GM12878 (cell line): ENCODE data around the gene REPS1. TPM values are rescaled to one million over a fixed set of nuclear protein-coding genes. Genes with fewer than 3 reads are reported as not detected.

Experiments
- ATAC-seq: fragments of 200-7000 bp; cut with Tn5 transposase; 3 replicates; pipeline ENCODE4 v1.9.1; 2020; ENCODE audit warnings: mild to moderate bottlenecking, moderate library complexity
- BruUV-seq: library from RNA; stranded (reverse); fragments of 400-500 nt; replicated peaks from 2 replicates; lab custom pipeline; 2021; lab: Mats Ljungman, UMichigan
- CTCF ChIA-PET: fragments of 300-600 bp; sonication (Branson Sonifier 250); formaldehyde crosslinking; extraction: SDS; loops from one replicate; lab custom pipeline; 2021; ENCODE audit warnings: inconsistent platforms; lab: Yijun Ruan, JAX
- POLR2A ChIA-PET: fragments of 350-600 bp; formaldehyde crosslinking; extraction: SDS; loops from one replicate; lab custom pipeline; 2021; ENCODE audit warnings: inconsistent platforms; lab: Charles Lee
- RAD21 ChIA-PET: fragments of 300-600 bp; sonication (Branson Sonifier 250); formaldehyde crosslinking; loops from one replicate; lab custom pipeline; 2023; ENCODE audit warnings: antibody characterized with exemption; ENCODE audit not compliant: unreplicated experiment; lab: Charles Lee
- SMC1A ChIA-PET: fragments of 300-600 bp; sonication (Branson Sonifier 250); formaldehyde crosslinking; loops from one replicate; lab custom pipeline; 2023; ENCODE audit not compliant: unreplicated experiment, uncharacterized antibody; lab: Charles Lee
- DNase-seq: peaks from one replicate; pipeline ENCODE4 v3.0.0-alpha.2; 2011; ENCODE audit warnings: low read depth, low spot score
- FAIRE-seq: peaks from 3 replicates; lab custom pipeline; 2011; peaks lifted over from hg19 to GRCh38; lab: Jason Lieb, UNC
- H2AFZ ChIP-seq: 2 replicates; pipeline ENCODE4 v1.6.0; 2011; ENCODE audit warnings: low read depth, low read length, control low read depth; ENCODE audit not compliant: control insufficient read depth
- H3K27ac ChIP-seq: 2 replicates; pipeline ENCODE4 v1.5.1; 2011; ENCODE audit warnings: control low read depth; ENCODE audit not compliant: control insufficient read depth, insufficient read depth
- H3K27me3 ChIP-seq, 2 experiments: replicated peaks in 1 of 2; 2 replicates each; pipeline versions ENCODE4 v1.6.0 to v1.6.1; 2011; ENCODE audit warnings: low read length in 1 of 2; ENCODE audit not compliant: control insufficient read depth in 2 of 2, insufficient read depth in 2 of 2
- H3K36me3 ChIP-seq, 2 experiments: 2 replicates each; pipeline ENCODE4 v1.5.1; 2011; ENCODE audit warnings: low read length in 1 of 2; ENCODE audit not compliant: control insufficient read depth in 2 of 2, insufficient read depth in 2 of 2
- H3K4me1 ChIP-seq: 2 replicates; pipeline ENCODE4 v1.6.1; 2011; ENCODE audit warnings: mild to moderate bottlenecking, low read length, moderate library complexity, mixed read lengths; ENCODE audit not compliant: control insufficient read depth, insufficient read depth
- H3K4me2 ChIP-seq: 2 replicates; pipeline ENCODE4 v1.6.0; 2011; ENCODE audit warnings: control low read depth; ENCODE audit not compliant: control insufficient read depth, insufficient read depth
- H3K4me3 ChIP-seq: fragments of 200-600 bp; sonication (generic); 2 replicates; pipeline ENCODE4 v1.5.1; 2016
- H3K79me2 ChIP-seq: 2 replicates; pipeline ENCODE4 v1.6.0; 2011; ENCODE audit warnings: low read length; ENCODE audit not compliant: control insufficient read depth, insufficient read depth
- H3K9ac ChIP-seq: 2 replicates; pipeline ENCODE4 v1.8.0; 2011; ENCODE audit warnings: low read length, control low read depth, mixed read lengths; ENCODE audit not compliant: control insufficient read depth, insufficient read depth
- H3K9me3 ChIP-seq: replicated peaks from 3 replicates; pipeline ENCODE4 v1.5.1; 2011; ENCODE audit warnings: mild to moderate bottlenecking, low read length; ENCODE audit not compliant: control insufficient read depth, insufficient read depth
- H4K20me1 ChIP-seq: 2 replicates; pipeline ENCODE4 v1.6.0; 2011; ENCODE audit not compliant: control insufficient read depth, insufficient read depth
- BRCA1 ChIP-seq: IDR thresholded peaks from 2 replicates; pipeline ENCODE4 v1.6.1; 2011; ENCODE audit warnings: low read depth, low read length, improper control_type of control experiment
- CBX5 ChIP-seq: sonication (generic); IDR thresholded peaks from 2 replicates; pipeline ENCODE4 v1.6.1; 2016; ENCODE audit warnings: low read depth, moderate library complexity, mild to moderate bottlenecking, inconsistent platforms
- CEBPB ChIP-seq, 2 experiments: fragments of 150-350 bp in 1 of 2; IDR thresholded peaks; 2 replicates each; pipeline ENCODE4 v1.6.1; 2012 to 2014; ENCODE audit warnings: low read depth in 2 of 2, low read length in 2 of 2, borderline replicate concordance in 1 of 2, inconsistent platforms in 1 of 2
- CHD1 ChIP-seq: IDR thresholded peaks from 2 replicates; pipeline ENCODE4 v1.6.1; 2012; ENCODE audit warnings: low read depth, low read length, improper control_type of control experiment
- CREM ChIP-seq: IDR thresholded peaks from 2 replicates; pipeline ENCODE4 v1.6.1; 2014; ENCODE audit warnings: antibody characterized with exemption, low read depth
- DPF2 ChIP-seq: fragments of 450-650 bp; IDR thresholded peaks from 2 replicates; pipeline ENCODE4 v1.6.1; 2017; ENCODE audit warnings: mild to moderate bottlenecking
- EP300 ChIP-seq, 2 experiments: fragments of 150-350 bp in 1 of 2; IDR thresholded peaks; 2 replicates each; pipeline ENCODE4 v1.6.1; 2011 to 2012; ENCODE audit warnings: low read depth in 2 of 2, low read length in 2 of 2, borderline replicate concordance in 1 of 2, improper control_type of control experiment in 1 of 2, inconsistent platforms in 1 of 2; ENCODE audit not compliant: control insufficient read depth in 1 of 2
- FOS ChIP-seq: IDR thresholded peaks from 3 replicates; pipeline ENCODE4 v1.6.1; 2011; ENCODE audit warnings: borderline replicate concordance; ENCODE audit not compliant: insufficient read length; ENCODE audit errors: extremely low read depth
- IRF3 ChIP-seq: fragments of 450-650 bp; IDR thresholded peaks from 2 replicates; pipeline ENCODE4 v1.6.1; 2014; ENCODE audit warnings: mild to moderate bottlenecking
- LARP7 ChIP-seq: fragments of 450-650 bp; IDR thresholded peaks from 2 replicates; pipeline ENCODE4 v1.6.1; 2017; ENCODE audit warnings: mild to moderate bottlenecking
- NFXL1 ChIP-seq: fragments of 450-650 bp; IDR thresholded peaks from 2 replicates; pipeline ENCODE4 v1.6.1; 2017; ENCODE audit warnings: antibody characterized with exemption, mild to moderate bottlenecking, borderline replicate concordance
- NR2C1 ChIP-seq: fragments of 450-650 bp; IDR thresholded peaks from 2 replicates; pipeline ENCODE4 v1.6.1; 2017; ENCODE audit warnings: antibody characterized with exemption, mild to moderate bottlenecking, moderate library complexity
- RAD21 ChIP-seq: IDR thresholded peaks from 2 replicates; pipeline ENCODE4 v1.6.1; 2011; ENCODE audit warnings: mild to moderate bottlenecking, low read depth, low read length, moderate library complexity; ENCODE audit not compliant: insufficient read depth
- RAD51 ChIP-seq: fragments of 450-650 bp; IDR thresholded peaks from 2 replicates; pipeline ENCODE4 v1.6.1; 2016; ENCODE audit warnings: moderate library complexity, mild to moderate bottlenecking, inconsistent platforms
- RB1 ChIP-seq: fragments of 450-650 bp; formaldehyde crosslinking; IDR thresholded peaks from 2 replicates; pipeline ENCODE4 v1.6.1; 2017; ENCODE audit warnings: mild to moderate bottlenecking, borderline replicate concordance
- WGBS: methylation state at CpG from one replicate; pipeline ENCODE4 v1.1.6; 2016; ENCODE audit warnings: low lambda C conversion rate; ENCODE audit not compliant: insufficient replicate concordance, insufficient coverage; ENCODE audit errors: missing lambda C conversion rate; 5-methylcytosine and 5-hydroxymethylcytosine counted together
- in situ Hi-C: fragments of 300-500 bp; cut with MboI; formaldehyde crosslinking; loops from 9 replicates; pipeline ENCODE4 v1.14.3; 2018; ENCODE audit warnings: mixed read lengths
- intact Hi-C: fragments of 100-400 bp; cut with micrococcal nuclease; formaldehyde crosslinking; loops from one replicate; pipeline ENCODE4 v1.14.2; 2022; ENCODE audit not compliant: unreplicated experiment
- polyA plus RNA-seq, 11 experiments: library from polyadenylated mRNA; depleted of rRNA in 4 of 11; unstranded in 6 of 11; stranded (reverse) in 5 of 11; fragments of >200 nt; fragmentation: Nextera tagmentation in 4 of 11; fragmentation: Illumina TruSeq in 1 of 11; extraction: Ambion mirVana in 4 of 11; extraction: Trizol in 1 of 11; gene quantifications; 1 replicate in 1 of 11; 2 replicates in 10 of 11; pipeline versions ENCODE4 v1.2.1 to v1.2.3, GENCODE V29; 2011 to 2016; ENCODE audit warnings: inconsistent platforms in 2 of 11, missing spikeins in 2 of 11, low read depth in 1 of 11
- total RNA-seq, 4 experiments: library from RNA; depleted of rRNA in 3 of 4; stranded (reverse); fragments of >200 nt in 3 of 4; fragmentation: Illumina TruSeq in 1 of 4; extraction: Trizol in 1 of 4; gene quantifications; 2 replicates each; pipeline versions ENCODE4 v1.2.1 to v1.2.3, GENCODE V29; 2013 to 2021

The REPS1 gene
- total and polyA plus RNA-seq, 10 of the 15 experiments (the other 5 are each of a cell fraction or from before 2014, with no cell fraction given) = 13.7 to 59.3 (median 31.7) TPM

DNA sequence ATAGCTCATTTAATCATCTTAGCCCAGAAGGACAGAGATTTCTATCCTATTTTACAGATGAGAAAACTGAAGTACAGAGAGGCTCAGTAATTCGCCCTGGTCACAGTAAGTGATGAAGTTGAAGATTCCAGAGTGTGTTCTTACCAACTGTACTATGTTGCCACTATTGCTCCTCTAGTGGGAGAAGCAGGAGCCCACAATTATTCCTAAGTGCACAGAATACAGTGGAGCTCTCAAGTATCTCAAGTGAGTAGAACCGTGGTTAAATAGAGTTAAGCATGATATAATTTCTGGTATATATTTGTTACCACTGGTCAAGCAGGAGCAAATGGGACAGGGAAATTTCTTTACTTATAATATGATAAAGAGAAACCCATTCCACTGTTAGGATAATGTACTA is 22.1 kb downstream of the REPS1 start:
- Histone ChIP-seq H3K9me3 (no peaks in the 10 kb centered on the region; the same call in 2 of the 3 replicates), H4K20me1 (no peaks in the 10 kb centered on the region), H3K79me2 (peaks cover 63% of the 10 kb centered on the region), H3K27me3 (no peaks in the 10 kb centered on the region), H2AFZ (no peak overlapping the region), H3K4me1 (peaks cover 2% of the 10 kb centered on the region), H3K9ac (no peak overlapping the region), H3K4me2 (no peak overlapping the region), H3K36me3 (no peaks in the 10 kb centered on the region), H3K4me3 (no peak overlapping the region), H3K27ac (no peak overlapping the region)
- ATAC-seq (no peak), FAIRE-seq (no peak), DNase-seq (no peak)
- ChIA-PET SMC1A (interaction anchor here (1.6 to 3.1 kb wide), 2 partner anchors 11 to 12 kb away, joined by 3 to 8 read pairs; no protein-coding TSS in a partner anchor), CTCF (interaction anchor here (1.2 to 2.0 kb wide), 4 partner anchors 12 to 23 kb away, joined by 3 to 7 read pairs (median 4); no protein-coding TSS in a partner anchor), RAD21 (interaction anchor here (0.9 to 1.0 kb wide), 2 partner anchors 23 to 45 kb away, joined by 3 read pairs; no protein-coding TSS in a partner anchor), POLR2A (interaction anchor here (1.6 kb wide), 1 partner anchor 17 kb away, joined by 3 read pairs; no protein-coding TSS in a partner anchor)
- TF ChIP-seq RAD21 (no peak), DPF2 (no peak)
- intact Hi-C loops (no loop called here), in situ Hi-C loops (no loop called here)
- no TSS peak for BruUV-seq
- 69% methylated on average over 2 of the region's 2 CpGs for WGBS

DNA sequence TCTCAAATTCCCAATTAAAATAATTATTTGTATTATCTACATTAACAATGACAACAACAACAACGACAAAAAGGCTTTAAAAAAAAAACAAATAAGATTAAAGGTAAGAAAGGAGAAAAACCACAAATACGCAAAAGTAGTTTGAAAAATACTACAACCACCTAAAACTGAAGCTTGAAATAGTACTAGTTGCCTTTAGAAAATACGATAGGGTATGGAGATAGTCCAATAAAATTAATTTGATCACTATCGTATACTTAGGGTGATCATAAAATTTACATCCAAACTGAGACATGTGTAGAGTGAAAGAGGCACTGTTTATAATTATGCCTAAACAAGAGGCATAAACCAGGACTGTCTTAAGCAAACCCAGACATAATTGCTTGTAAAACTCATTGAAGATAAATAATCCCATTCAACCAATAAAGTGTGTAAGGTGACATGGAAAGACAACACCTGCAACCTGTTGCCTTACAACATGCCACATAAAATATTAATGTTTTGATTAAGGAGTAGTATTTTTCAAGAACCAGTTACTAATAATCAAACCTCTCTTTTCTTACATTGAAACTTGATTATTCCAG is 22.7 kb downstream of the REPS1 start:
- RAD21 ChIA-PET = interaction anchor here (0.9 kb wide), 1 partner anchor 44 kb away, joined by 3 read pairs; no protein-coding TSS in a partner anchor
- SMC1A ChIA-PET = interaction anchor here (1.0 to 1.6 kb wide), 2 partner anchors 11 to 23 kb away, joined by 3 read pairs; no protein-coding TSS in a partner anchor
- Histone ChIP-seq H3K79me2 (peaks cover 59% of the 10 kb centered on the region), H3K9me3 (no peaks in the 10 kb centered on the region; the same call in 2 of the 3 replicates), H2AFZ (no peak overlapping the region), H3K4me3 (no peak overlapping the region), H3K27ac (no peak overlapping the region), H3K4me2 (no peak overlapping the region), H3K9ac (no peak overlapping the region), H3K36me3 (no peaks in the 10 kb centered on the region), H3K27me3 (no peaks in the 10 kb centered on the region), H3K4me1 (no peaks in the 10 kb centered on the region), H4K20me1 (no peaks in the 10 kb centered on the region)
- TF ChIP-seq CEBPB (IDR thresholded peaks at IDR 0.05; ENCODE audit: borderline replicate concordance in 1 of 2, low read depth in 2 of 2, low read length in 2 of 2) (no peak), CBX5 (no peak), CHD1 (no peak), NR2C1 (no peak), RAD51 (no peak), BRCA1 (no peak), NFXL1 (no peak), DPF2 (no peak), RB1 (no peak), FOS (no peak), EP300 (IDR thresholded peaks at IDR 0.05; ENCODE audit: borderline replicate concordance in 1 of 2, control insufficient read depth in 1 of 2, low read depth in 2 of 2, low read length in 2 of 2) (no peak), CREM (no peak), IRF3 (no peak), LARP7 (no peak)
- whole genome bisulfite sequencing = 83% methylated on average over 4 of the region's 4 CpGs
- DNase-seq (no peak), FAIRE-seq (no peak), ATAC-seq (no peak)
- intact Hi-C loops = no loop called here
- no TSS peak for BruUV-seq
- CTCF ChIA-PET = interaction anchor here (1.2 to 2.0 kb wide), 3 partner anchors 14 to 44 kb away, joined by 4 to 5 read pairs (median 4); no protein-coding TSS in a partner anchor
- in situ Hi-C loops = no loop called here
- POLR2A ChIA-PET = interaction anchor here (1.6 kb wide), 1 partner anchor 18 kb away, joined by 3 read pairs; no protein-coding TSS in a partner anchor
